ENCODE measurements around the gene CLTB. TPM values are rescaled to one million over a fixed set of nuclear protein-coding genes. Genes with fewer than 3 reads are reported as not detected.

CLTB gene
- total and polyA plus RNA-seq, 2 of the 13 experiments (the other 11 are each of a cell fraction or from before 2014, with no cell fraction given): 23.3 to 33.8 TPM

- TF ChIP-seq NFAT5 (CRISPR knock-in tag; IDR thresholded peaks at IDR 0.05) (no peak), ZNF660 (CRISPR knock-in tag; IDR thresholded peaks at IDR 0.05; ENCODE audit: borderline replicate concordance, low read depth) (no peak), ZNF546 (CRISPR knock-in tag; conservative IDR thresholded peaks at IDR 0.05) (no peak; the same call in 1 of the 2 replicates), PCBP2 (optimal IDR thresholded peaks at IDR 0.05; ENCODE audit: low read depth, low read length, poor library complexity, severe bottlenecking) (no peak), ELF4 (CRISPR knock-in tag; IDR thresholded peaks at IDR 0.05; ENCODE audit: borderline replicate concordance) (no peak; the same call in 1 of the 2 replicates), ZFP91 (CRISPR knock-in tag; IDR thresholded peaks at IDR 0.05; ENCODE audit: borderline replicate concordance) (peak; percentile 79; the same call in 1 of the 2 replicates), ARNTL (CRISPR knock-in tag; IDR thresholded peaks at IDR 0.05) (no peak; the same call in 1 of the 2 replicates), MXD3 (CRISPR knock-in tag; IDR thresholded peaks at IDR 0.05) (no peak), GMEB2 (CRISPR knock-in tag; IDR thresholded peaks at IDR 0.05; ENCODE audit: low read depth) (peak; percentile 74), ZNF354B (CRISPR knock-in tag; IDR thresholded peaks at IDR 0.05) (no peak), JUND (CRISPR knock-in tag; IDR thresholded peaks at IDR 0.05) (no peak), TRAFD1 (CRISPR knock-in tag; IDR thresholded peaks at IDR 0.05; ENCODE audit: borderline replicate concordance) (no peak)
- TF ChIP-seq, protein P1, sequence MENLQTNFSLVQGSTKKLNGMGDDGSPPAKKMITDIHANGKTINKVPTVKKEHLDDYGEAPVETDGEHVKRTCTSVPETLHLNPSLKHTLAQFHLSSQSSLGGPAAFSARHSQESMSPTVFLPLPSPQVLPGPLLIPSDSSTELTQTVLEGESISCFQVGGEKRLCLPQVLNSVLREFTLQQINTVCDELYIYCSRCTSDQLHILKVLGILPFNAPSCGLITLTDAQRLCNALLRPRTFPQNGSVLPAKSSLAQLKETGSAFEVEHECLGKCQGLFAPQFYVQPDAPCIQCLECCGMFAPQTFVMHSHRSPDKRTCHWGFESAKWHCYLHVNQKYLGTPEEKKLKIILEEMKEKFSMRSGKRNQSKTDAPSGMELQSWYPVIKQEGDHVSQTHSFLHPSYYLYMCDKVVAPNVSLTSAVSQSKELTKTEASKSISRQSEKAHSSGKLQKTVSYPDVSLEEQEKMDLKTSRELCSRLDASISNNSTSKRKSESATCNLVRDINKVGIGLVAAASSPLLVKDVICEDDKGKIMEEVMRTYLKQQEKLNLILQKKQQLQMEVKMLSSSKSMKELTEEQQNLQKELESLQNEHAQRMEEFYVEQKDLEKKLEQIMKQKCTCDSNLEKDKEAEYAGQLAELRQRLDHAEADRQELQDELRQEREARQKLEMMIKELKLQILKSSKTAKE (CRISPR knock-in tag; IDR thresholded peaks at IDR 0.05; ENCODE audit: borderline replicate concordance): no peak
These were observed 31.8 kb upstream of the CLTB start, which contains the start of gene FAF2 (continued) for GRCh38 chr5:176447978-176448608.

Data from HepG2 (cell line).